Inflammatory macrophage treated with lipopolysaccharide for 4 hours (primary cell): ENCODE measurements around the gene EML1.

Source experiments
- DNase-seq: peaks from one replicate; pipeline ENCODE4 v3.0.0-alpha.2; 2020

The EML1 gene

DNA sequence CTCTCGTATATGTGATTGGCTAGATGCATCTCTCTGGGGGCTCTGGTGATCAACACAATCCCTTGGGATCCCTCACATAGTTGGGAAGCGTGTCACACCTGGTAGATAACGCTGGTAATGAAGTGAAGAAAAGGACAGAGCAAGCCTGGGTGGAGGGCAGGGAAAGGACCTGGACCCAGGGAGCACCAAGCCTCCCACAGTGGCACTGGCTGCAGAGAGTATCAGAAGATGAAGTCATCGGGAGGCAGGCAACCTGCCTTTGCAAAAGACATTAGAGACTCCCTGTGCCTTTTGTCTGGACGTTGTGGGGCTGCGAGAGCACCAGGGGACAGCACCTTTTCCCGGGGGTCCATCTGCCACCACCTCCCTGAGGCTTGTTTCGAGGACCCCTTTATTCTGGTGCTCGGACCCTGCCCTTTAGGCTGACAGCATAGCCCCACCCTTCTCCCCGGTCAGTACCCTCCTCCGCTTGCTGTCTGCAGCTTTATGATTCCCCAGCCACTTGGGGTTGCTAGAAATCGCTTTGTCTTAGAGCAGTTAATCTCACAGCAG is 116.4 kb downstream of the EML1 start:
- no peak for DNase-seq

- DNase-seq: no peak
These were observed 117.4 kb downstream of the EML1 start for GRCh38 chr14:99910337-99911309.

DNA sequence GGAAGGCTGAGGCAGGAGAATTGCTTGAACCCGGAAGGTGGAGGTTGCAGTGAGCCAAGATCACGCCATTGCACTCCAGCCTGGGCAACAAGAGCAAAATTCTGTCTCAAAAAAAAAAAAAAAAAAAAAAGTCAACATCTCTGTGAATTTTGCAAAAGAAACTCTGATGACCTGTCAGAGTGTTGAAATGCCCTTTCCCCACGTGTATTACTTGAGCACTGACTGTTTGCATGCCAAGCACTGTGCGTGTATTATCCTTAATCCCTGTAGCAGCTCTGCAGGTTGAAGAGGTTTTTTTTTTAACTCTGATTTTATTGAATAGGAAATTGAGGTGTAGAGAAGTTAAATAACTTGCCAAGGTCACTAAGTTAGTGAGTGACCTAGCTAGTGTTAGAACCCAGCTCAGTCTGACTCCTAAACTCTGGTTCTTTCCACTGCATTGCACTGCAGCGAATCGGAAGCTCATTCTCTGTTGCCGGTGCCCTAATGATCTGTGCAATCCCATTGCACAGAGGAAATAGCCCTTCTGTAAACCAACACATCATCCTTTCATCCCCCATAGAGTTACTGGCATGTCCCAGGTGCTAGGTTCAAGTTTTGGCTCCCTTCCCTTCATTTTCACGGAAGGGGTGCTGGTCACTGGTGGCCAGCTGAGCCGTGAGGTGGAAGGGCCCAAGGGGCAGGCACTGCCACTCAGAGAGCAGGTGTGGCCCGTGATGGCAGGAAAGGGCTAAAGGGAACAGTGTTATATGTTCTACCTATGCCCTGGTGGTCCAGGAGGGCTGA is 122.3 kb downstream of the EML1 start:
- no peak for DNase-seq

- DNase-seq: no peak
These were observed 122.8 kb downstream of the EML1 start for GRCh38 chr14:99916091-99916383.

GRCh38 chr14:99918781-99919180 is 125.6 kb downstream of the EML1 start:
- DNase-seq: no peak

DNA sequence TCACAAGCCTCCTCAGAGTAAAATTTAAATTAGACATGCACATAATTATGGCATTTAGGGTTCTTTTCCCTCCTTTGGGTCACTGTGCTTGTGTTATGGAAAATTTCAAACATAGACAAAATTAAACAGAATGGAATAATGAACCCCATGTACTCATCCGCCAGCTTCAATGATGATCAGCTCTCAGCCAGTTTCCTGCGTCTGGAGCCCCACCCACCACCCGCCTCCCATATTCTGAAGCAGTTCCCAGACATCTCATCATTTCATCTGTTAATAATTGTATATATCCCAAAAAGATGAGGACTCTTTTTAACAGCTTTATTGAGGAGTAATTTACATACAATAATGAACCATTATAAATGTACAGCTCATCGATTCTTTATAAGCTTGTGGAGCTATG is 128.2 kb downstream of the EML1 start:
- no peak for DNase-seq

GRCh38 chr14:99924379-99924778 is 131.2 kb downstream of the EML1 start:
- no peak for DNase-seq

DNA sequence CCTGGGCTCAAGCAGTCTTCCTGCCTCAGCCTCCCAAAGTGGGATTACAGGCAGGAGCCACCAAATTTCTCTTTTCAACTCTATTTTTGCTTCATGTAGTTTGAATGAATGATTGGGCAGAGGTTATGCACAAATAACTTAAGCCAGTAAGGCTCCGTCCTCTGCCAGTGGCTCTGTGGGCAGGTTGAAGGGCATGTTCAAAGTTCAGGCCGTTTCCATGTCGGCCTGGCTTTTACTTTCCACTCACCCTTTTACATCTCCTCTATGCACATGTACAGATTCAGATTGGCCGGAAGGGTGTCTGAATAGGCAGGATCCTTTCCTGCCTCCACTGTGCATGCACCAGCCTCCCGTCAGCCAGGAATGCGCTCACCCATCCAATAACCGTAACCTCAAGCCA is 132.3 kb downstream of the EML1 start:
- DNase-seq: no peak

- no peak for DNase-seq
These were observed 135.8 kb downstream of the EML1 start for GRCh38 chr14:99928963-99929362.

- DNase-seq: no peak
These were observed 136.4 kb downstream of the EML1 start for GRCh38 chr14:99929601-99930000.

DNA sequence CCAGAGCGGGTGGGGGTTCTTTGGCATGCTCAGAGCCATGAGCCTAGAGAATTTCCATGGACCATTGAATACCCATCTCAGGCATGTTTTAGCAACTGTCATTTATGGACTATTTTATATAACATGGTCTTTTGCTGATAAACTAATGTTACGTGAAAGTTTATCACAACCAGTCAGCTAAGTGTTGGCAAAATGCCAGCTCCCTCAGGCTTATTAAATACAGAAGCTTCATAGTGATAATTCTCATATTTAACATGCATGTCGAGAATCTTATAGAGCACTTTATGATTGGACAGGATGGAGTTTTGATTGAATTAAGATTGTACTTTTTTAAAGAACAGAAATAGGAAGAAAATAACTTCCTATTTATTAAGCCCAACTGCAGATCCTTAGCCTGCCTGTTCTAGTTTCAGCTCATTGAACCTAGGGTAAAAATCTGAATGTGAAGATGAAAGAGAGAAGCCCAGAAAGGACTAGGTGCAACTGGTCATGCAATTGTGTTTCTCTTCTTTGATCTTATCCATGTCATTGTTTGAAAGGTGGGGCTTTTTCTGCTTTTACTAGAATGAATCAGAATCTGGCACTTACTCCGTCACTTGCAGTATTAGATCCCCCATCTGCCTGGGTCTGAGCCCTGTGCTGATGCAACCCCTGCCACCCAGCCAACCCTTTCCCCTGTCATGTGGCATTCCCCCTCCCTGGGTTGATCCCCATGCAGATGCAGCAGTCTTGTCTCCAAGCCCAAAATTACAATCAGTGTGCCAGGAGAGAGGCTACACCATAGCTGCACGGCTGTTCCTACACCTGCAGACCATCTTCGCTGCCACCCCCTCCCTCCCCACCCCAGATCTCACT is 137.4 kb downstream of the EML1 start:
- DNase-seq: no peak

DNA sequence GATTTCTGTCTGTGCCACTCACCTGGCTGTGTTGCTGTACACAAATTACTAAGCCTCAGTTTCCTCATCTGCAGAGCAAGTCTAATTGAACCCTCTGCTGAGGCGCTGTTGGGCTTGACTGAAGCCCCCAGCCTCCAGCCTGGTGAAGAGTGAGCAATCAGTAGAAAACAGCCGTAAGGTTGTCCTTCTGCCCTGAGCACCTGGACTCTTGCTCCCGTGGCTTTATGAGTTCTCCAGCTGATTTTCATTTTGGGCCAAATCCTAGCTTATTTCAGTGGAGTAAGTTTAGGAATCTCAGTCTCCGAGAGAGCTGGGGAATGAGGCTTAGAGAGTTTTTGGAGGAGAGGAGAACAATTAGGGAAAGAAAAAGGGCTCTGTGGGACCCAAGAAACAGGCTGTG is 138.1 kb downstream of the EML1 start:
- DNase-seq: no peak

- no peak for DNase-seq
These were observed 142.8 kb downstream of the EML1 start for GRCh38 chr14:99936056-99936455.

GRCh38 chr14:99936738-99937474 is 143.7 kb downstream of the EML1 start:
- no peak for DNase-seq

DNA sequence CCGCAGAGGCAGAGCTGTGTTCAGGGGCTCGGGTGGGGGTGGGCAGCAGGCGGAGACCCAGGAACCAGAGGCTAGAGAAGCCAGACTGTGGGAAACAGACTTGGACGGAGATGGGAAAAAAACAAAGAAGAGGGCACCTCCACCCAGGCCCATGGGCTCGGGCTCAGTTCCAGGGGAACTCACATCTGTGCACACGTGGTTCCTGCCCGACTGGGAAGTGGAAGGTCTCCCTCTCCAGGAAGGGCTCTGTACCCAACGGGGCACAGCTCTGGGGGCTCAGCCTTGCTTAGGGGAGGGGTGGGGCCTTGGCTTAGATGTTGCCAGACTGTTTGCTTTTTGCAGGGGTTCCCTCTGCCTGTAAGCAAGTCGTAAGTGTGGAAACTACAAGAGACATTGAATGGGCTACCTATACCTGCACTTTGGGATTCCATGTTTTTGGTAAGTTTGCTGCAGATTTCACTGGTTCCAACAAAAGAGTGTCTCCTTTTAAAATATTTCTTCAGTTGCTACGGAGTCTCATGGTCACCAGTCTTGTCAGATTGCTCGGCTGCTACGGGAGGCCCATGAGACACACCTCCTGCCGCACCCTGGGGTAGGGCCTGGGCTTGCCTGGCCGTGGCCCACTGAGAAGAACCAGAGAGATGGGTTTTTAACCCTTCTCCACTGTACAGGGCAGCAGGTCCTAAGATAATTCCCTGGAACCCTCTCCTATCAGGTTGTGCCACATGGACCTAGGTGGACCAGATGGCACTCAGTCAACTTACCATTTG is 144.4 kb downstream of the EML1 start:
- no peak for DNase-seq

- no peak for DNase-seq
These were observed 145.2 kb downstream of the EML1 start for GRCh38 chr14:99938376-99938775.

DNA sequence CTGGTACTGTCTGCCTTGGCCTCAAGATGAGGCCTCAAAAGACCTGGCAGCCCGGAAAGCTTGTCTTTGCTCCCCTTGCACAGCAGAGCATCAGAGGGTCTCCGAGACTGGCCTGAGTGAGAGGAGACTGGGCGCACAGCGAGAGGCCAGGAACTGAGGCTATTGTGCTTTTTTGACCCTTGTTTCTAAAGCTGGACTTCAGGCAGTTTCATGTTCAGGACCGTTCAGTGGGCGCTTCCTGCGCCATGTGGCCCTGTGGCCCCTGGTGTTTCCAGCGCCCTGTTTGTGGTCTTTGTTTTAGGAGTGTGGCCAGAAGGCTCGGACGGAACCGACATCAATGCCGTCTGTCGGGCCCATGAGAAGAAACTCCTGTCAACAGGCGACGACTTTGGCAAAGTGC is 145.7 kb downstream of the EML1 start:
- no peak for DNase-seq

GRCh38 chr14:99939421-99939820 is 146.2 kb downstream of the EML1 start:
- no peak for DNase-seq

DNA sequence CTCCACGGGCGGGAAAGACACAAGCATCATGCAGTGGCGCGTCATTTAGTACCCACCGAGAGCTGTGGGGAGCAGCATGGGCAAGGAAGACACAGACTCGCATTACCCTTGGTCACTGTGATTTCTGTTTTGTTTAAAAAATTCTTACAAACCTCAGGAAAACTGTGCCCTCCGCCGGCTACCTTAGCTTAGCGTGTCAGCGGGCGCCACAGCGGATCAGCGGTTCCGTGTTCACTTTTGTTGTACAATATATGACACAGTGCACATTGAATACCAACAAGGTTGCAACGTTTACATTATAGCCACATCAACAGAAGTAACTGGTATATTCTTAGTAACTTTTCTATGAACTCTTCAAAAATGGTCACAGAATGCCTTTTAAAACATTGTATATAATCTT is 146.9 kb downstream of the EML1 start:
- DNase-seq: no peak

DNA sequence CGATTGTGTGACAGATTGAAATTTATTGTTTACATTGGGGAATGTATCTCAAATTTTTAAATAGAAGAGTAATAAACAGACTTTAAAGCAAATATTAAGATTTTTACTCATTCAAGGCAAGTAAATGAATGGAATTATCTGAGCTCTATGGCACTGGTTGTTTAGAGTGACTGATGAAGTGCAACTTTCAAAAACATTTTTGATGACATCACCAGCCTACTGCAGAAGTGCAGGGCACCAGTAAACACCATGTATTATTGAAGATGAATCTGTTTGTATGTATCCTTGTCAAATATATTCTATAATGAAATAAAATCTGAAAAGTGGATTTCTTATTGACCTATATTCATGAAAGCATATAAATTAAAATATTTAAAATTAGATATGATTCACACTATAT is 148.0 kb downstream of the EML1 start:
- DNase-seq: no peak

- DNase-seq: no peak
These were observed 150.4 kb downstream of the EML1 start for GRCh38 chr14:99943620-99944019.
